H9 (cell line): ENCODE data around the gene TRPM1. TPM values are rescaled to one million over a fixed set of nuclear protein-coding genes. Genes with fewer than 3 reads are reported as not detected.

Experiments
- DNase-seq: peaks from one replicate; pipeline ENCODE4 v3.0.0-alpha.2; 2017
- H2AFZ ChIP-seq: one replicate; pipeline ENCODE4 v1.6.1; 2013; ENCODE audit warnings: mild to moderate bottlenecking, low read length, control low read depth, moderate library complexity
- H2AK5ac ChIP-seq: 2 replicates; pipeline ENCODE4 v1.6.1; 2013; ENCODE audit warnings: low read length, control low read depth, mixed read lengths; ENCODE audit not compliant: insufficient read length
- H2BK120ac ChIP-seq: one replicate; pipeline ENCODE4 v1.6.1; 2013; ENCODE audit warnings: low read depth, mild to moderate bottlenecking, low read length, control low read depth, inconsistent platforms; ENCODE audit not compliant: poor library complexity, severe bottlenecking
- H2BK12ac ChIP-seq: 2 replicates; pipeline ENCODE4 v1.6.1; 2013; ENCODE audit warnings: low read length, control low read depth, mixed read lengths, low read depth; ENCODE audit not compliant: insufficient read length
- H2BK15ac ChIP-seq: 2 replicates; pipeline ENCODE4 v1.6.1; 2013; ENCODE audit warnings: low read depth, low read length, control low read depth
- H2BK20ac ChIP-seq: one replicate; pipeline ENCODE4 v1.6.1; 2013; ENCODE audit warnings: low read depth, mild to moderate bottlenecking, low read length, control low read depth, inconsistent platforms; ENCODE audit not compliant: poor library complexity, severe bottlenecking
- H2BK5ac ChIP-seq: 2 replicates; pipeline ENCODE4 v1.6.1; 2013; ENCODE audit warnings: low read length, control low read depth, mixed read lengths; ENCODE audit not compliant: insufficient read length
- H3K14ac ChIP-seq: 2 replicates; pipeline ENCODE4 v1.6.1; 2013; ENCODE audit warnings: low read length, control low read depth; ENCODE audit not compliant: insufficient read depth
- H3K18ac ChIP-seq: 2 replicates; pipeline ENCODE4 v1.6.1; 2013; ENCODE audit warnings: low read depth, mild to moderate bottlenecking, mixed read lengths, low read length, control low read depth; ENCODE audit not compliant: insufficient read length
- H3K23ac ChIP-seq: 2 replicates; pipeline ENCODE4 v1.6.1; 2013; ENCODE audit warnings: low read length, control low read depth, mixed read lengths, low read depth; ENCODE audit not compliant: insufficient read length
- H3K23me2 ChIP-seq: 2 replicates; pipeline ENCODE4 v1.6.1; 2013; ENCODE audit warnings: low read depth, mild to moderate bottlenecking, mixed read lengths, low read length, control low read depth; ENCODE audit not compliant: insufficient read length, poor library complexity, severe bottlenecking
- H3K27ac ChIP-seq: 2 replicates; pipeline ENCODE4 v1.5.1; 2013; ENCODE audit warnings: low read length, control low read depth, mixed read lengths, low read depth; ENCODE audit not compliant: insufficient read length
- H3K27me3 ChIP-seq: 2 replicates; pipeline ENCODE4 v1.6.1; 2013; ENCODE audit warnings: low read length, control low read depth, inconsistent platforms; ENCODE audit not compliant: insufficient read depth
- H3K4ac ChIP-seq: 2 replicates; pipeline ENCODE4 v1.6.1; 2013; ENCODE audit warnings: low read depth, mild to moderate bottlenecking, control low read depth, inconsistent platforms, low read length, moderate library complexity
- H3K4me1 ChIP-seq: 2 replicates; pipeline ENCODE4 v1.6.1; 2013; ENCODE audit warnings: low read length, control low read depth, inconsistent platforms; ENCODE audit not compliant: insufficient read depth
- H3K4me2 ChIP-seq: 2 replicates; pipeline ENCODE4 v1.6.1; 2013; ENCODE audit warnings: low read length, control low read depth, mixed read lengths; ENCODE audit not compliant: insufficient read length, insufficient read depth
- H3K56ac ChIP-seq: 2 replicates; pipeline ENCODE4 v1.6.1; 2013; ENCODE audit warnings: low read depth, mild to moderate bottlenecking, mixed read lengths, low read length, control low read depth; ENCODE audit not compliant: insufficient read length
- H3K79me1 ChIP-seq: 2 replicates; pipeline ENCODE4 v1.6.1; 2013; ENCODE audit warnings: low read depth, mild to moderate bottlenecking, moderate library complexity, low read length, control low read depth, inconsistent platforms; ENCODE audit not compliant: insufficient read depth, poor library complexity, severe bottlenecking
- H3K79me2 ChIP-seq: 2 replicates; pipeline ENCODE4 v1.6.1; 2013; ENCODE audit warnings: low read length, control low read depth, inconsistent platforms; ENCODE audit not compliant: insufficient read depth
- H3K9ac ChIP-seq: 2 replicates; pipeline ENCODE4 v1.6.1; 2013; ENCODE audit warnings: low read length, control low read depth, mixed read lengths; ENCODE audit not compliant: insufficient read length; ENCODE audit errors: extremely low read depth
- H3K9me3 ChIP-seq: one replicate; pipeline ENCODE4 v1.6.1; 2013; ENCODE audit warnings: low read depth, low read length, inconsistent platforms; ENCODE audit not compliant: control insufficient read depth
- H3T11ph ChIP-seq: one replicate; pipeline ENCODE4 v1.6.1; 2013; ENCODE audit warnings: mild to moderate bottlenecking, low read length, control low read depth, inconsistent platforms
- H4K20me1 ChIP-seq: one replicate; pipeline ENCODE4 v1.6.1; 2013; ENCODE audit not compliant: control insufficient read depth, insufficient read length, insufficient read depth
- H4K5ac ChIP-seq: 2 replicates; pipeline ENCODE4 v1.6.1; 2013; ENCODE audit warnings: low read depth, mild to moderate bottlenecking, mixed read lengths, low read length, control low read depth; ENCODE audit not compliant: insufficient read length
- H4K8ac ChIP-seq: replicated peaks from 2 replicates; pipeline ENCODE4 v1.6.1; 2013; ENCODE audit warnings: low read length, control low read depth, mixed read lengths, low read depth; ENCODE audit not compliant: insufficient read length
- H4K91ac ChIP-seq: 2 replicates; pipeline ENCODE4 v1.6.1; 2013; ENCODE audit warnings: low read depth, mild to moderate bottlenecking, moderate library complexity, mixed read lengths, low read length, control low read depth; ENCODE audit not compliant: insufficient read length
- H3K27ac Mint-ChIP-seq, 3 experiments: 2 replicates in 2 of 3; 3 replicates in 1 of 3; pipeline ENCODE4 v1.8.0; 2020 to 2021; ENCODE audit warnings: mixed read lengths in 3 of 3, mild to moderate bottlenecking in 1 of 3, moderate library complexity in 1 of 3
- H3K27me3 Mint-ChIP-seq: 2 replicates; pipeline ENCODE4 v1.8.0; 2021; ENCODE audit warnings: low read depth, mild to moderate bottlenecking, moderate library complexity, mixed read lengths
- H3K36me3 Mint-ChIP-seq, 3 experiments: 2 replicates in 2 of 3; 3 replicates in 1 of 3; pipeline ENCODE4 v1.8.0; 2020 to 2021; ENCODE audit warnings: low read depth in 3 of 3, mixed read lengths in 3 of 3; ENCODE audit not compliant: insufficient read depth in 1 of 3
- H3K4me1 Mint-ChIP-seq, 2 experiments: 2 replicates each; pipeline ENCODE4 v1.8.0; 2020; ENCODE audit warnings: mixed read lengths in 2 of 2
- H3K4me3 Mint-ChIP-seq, 2 experiments: 2 replicates in 1 of 2; 3 replicates in 1 of 2; pipeline ENCODE4 v1.8.0; 2020 to 2021; ENCODE audit warnings: mild to moderate bottlenecking in 2 of 2, mixed read lengths in 2 of 2, moderate library complexity in 1 of 2
- H3K9me3 Mint-ChIP-seq, 2 experiments: 2 replicates in 1 of 2; 3 replicates in 1 of 2; pipeline ENCODE4 v1.8.0; 2020; ENCODE audit warnings: mild to moderate bottlenecking in 2 of 2, mixed read lengths in 2 of 2, moderate library complexity in 1 of 2
- CTCF ChIP-seq: fragments of 200-600 bp; sonication (generic); conservative IDR thresholded peaks from 3 replicates; pipeline ENCODE4 v1.8.0; 2021; ENCODE audit warnings: antibody characterized with exemption, mild to moderate bottlenecking
- WGBS: extraction: QIAGEN DNeasy Blood & Tissue Kit; methylation state at CpG from one replicate; pipeline ENCODE4 v1.1.7; 2013; ENCODE audit warnings: missing lambda C conversion rate, low lambda C conversion rate, mixed read lengths; ENCODE audit not compliant: insufficient read length; ENCODE audit errors: extremely low coverage; 5-methylcytosine and 5-hydroxymethylcytosine counted together
- total RNA-seq: library from RNA; stranded (reverse); gene quantifications from 2 replicates; pipeline ENCODE4 v1.2.1, GENCODE V29; 2021

TRPM1 gene
- total RNA-seq, 1 experiment from 2014 or later = not detected

- H3K4me1 Mint-ChIP-seq = peaks cover 20 to 27% of the 10 kb centered on the region in 2 experiments
- Histone ChIP-seq H4K20me1 (no peaks in the 10 kb centered on the region), H3K18ac (no peak overlapping the region), H3K4me2 (no peak overlapping the region), H3K9ac (no peak overlapping the region), H3K79me1 (no peaks in the 10 kb centered on the region), H3K4me1 (no peaks in the 10 kb centered on the region), H3T11ph (no peak overlapping the region), H4K91ac (no peak overlapping the region), H2BK120ac (no peak overlapping the region), H2BK20ac (no peak overlapping the region), H3K79me2 (no peaks in the 10 kb centered on the region), H3K9me3 (no peaks in the 10 kb centered on the region), H2AFZ (no peak overlapping the region), H3K23me2 (peaks cover 3% of the 10 kb centered on the region), H3K23ac (no peak overlapping the region), H3K27ac (no peak overlapping the region), H2AK5ac (no peak overlapping the region), H3K14ac (no peak overlapping the region), H2BK12ac (no peak overlapping the region), H2BK5ac (no peak overlapping the region), H3K56ac (no peak overlapping the region), H4K5ac (no peak overlapping the region), H4K8ac (no peak overlapping the region), H3K4ac (no peak overlapping the region), H2BK15ac (no peak overlapping the region), H3K27me3 (no peaks in the 10 kb centered on the region)
- no peak for DNase-seq
- no peaks in the 10 kb centered on the region for H3K36me3 Mint-ChIP-seq
- no peak for TF ChIP-seq CTCF
- no peaks in the 10 kb centered on the region; a peak in 1 of 5 replicates for H3K9me3 Mint-ChIP-seq
- no peaks in the 10 kb centered on the region; the same call in 1 of the 2 replicates for H3K27me3 Mint-ChIP-seq
- WGBS = no CpG with 5 or more reads among the region's 10 CpGs
- H3K4me3 Mint-ChIP-seq = no peak overlapping the region
- H3K27ac Mint-ChIP-seq = no peak overlapping the region
Observed at GRCh38 chr15:31037731-31038477, 63.6 kb downstream of the TRPM1 start.
